DOHH2 (cell line): ENCODE data around the gene CLTC.

Source experiments
- EZH2phosphoT487 ChIP-seq: fragments of 200-600 bp; sonication (generic); IDR thresholded peaks from 2 replicates; pipeline ENCODE4 v1.6.1; 2017; ENCODE audit warnings: borderline replicate concordance, mild to moderate bottlenecking, antibody characterized with exemption, low read length, moderate library complexity, mixed read lengths
- TF ChIP-seq, protein P1 (sequence below): fragments of 200-600 bp; sonication (generic); IDR thresholded peaks from one replicate; pipeline ENCODE4 v1.5.1; 2014; ENCODE audit warnings: antibody characterized with exemption, mild to moderate bottlenecking, low read depth, low read length; ENCODE audit not compliant: poor library complexity, severe bottlenecking

DNA sequence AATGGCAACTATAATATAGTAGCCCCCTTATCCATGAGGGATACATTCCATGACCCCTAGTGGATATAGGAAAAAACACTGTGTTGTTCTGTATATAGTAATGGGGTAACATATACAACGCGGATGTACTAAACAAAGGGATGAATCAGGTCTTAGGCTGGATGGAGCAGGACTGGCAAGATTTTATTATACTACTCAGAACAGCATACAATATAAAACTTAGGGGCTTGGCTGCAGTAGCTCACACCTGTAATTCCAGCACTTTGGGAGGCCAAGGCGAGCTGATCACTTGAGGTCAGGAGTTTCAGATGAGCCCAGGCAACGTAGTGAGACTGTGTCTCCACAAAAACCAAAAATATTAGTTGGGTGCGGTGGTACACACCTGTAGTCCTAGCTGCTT lies 114.5 kb downstream of the CLTC start:
- TF ChIP-seq, protein P1, sequence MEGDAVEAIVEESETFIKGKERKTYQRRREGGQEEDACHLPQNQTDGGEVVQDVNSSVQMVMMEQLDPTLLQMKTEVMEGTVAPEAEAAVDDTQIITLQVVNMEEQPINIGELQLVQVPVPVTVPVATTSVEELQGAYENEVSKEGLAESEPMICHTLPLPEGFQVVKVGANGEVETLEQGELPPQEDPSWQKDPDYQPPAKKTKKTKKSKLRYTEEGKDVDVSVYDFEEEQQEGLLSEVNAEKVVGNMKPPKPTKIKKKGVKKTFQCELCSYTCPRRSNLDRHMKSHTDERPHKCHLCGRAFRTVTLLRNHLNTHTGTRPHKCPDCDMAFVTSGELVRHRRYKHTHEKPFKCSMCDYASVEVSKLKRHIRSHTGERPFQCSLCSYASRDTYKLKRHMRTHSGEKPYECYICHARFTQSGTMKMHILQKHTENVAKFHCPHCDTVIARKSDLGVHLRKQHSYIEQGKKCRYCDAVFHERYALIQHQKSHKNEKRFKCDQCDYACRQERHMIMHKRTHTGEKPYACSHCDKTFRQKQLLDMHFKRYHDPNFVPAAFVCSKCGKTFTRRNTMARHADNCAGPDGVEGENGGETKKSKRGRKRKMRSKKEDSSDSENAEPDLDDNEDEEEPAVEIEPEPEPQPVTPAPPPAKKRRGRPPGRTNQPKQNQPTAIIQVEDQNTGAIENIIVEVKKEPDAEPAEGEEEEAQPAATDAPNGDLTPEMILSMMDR, result no peak
- no peak for TF ChIP-seq EZH2phosphoT487
